HCT116 (cell line): ENCODE data around the gene NFIC. TPM values are rescaled to one million over a fixed set of nuclear protein-coding genes. Genes with fewer than 3 reads are reported as not detected.

Source experiments
- ATAC-seq: fragments of 200-7000 bp; cut with Tn5 transposase; 2 replicates; pipeline ENCODE4 v1.9.1; 2020; ENCODE audit warnings: mild to moderate bottlenecking, moderate library complexity
- BruUV-seq: library from RNA; stranded (reverse); fragments of 400-500 nt; replicated peaks from 2 replicates; lab custom pipeline; 2021; lab: Mats Ljungman, UMichigan
- CTCF ChIA-PET: fragments of 300-600 bp; sonication (Branson Sonifier 250); formaldehyde crosslinking; loops from one replicate; lab custom pipeline; 2021; ENCODE audit warnings: antibody characterized with exemption; lab: Charles Lee
- POLR2A ChIA-PET: fragments of 300-600, 350-600 bp; sonication (Branson Sonifier 250); formaldehyde crosslinking; loops from one replicate; lab custom pipeline; 2021; ENCODE audit warnings: antibody characterized with exemption; lab: Charles Lee
- RAD21 ChIA-PET, 2 experiments: fragments of 300-600 bp; sonication (Branson Sonifier 250); formaldehyde crosslinking; loops; one replicate each; lab custom pipeline; 2023; ENCODE audit warnings: low total read pairs in 2 of 2; ENCODE audit not compliant: uncharacterized antibody in 2 of 2, unreplicated experiment in 2 of 2, low non-redundant PET in 1 of 2; lab: Charles Lee
- DNase-seq: peaks from one replicate; pipeline ENCODE4 v3.0.0-alpha.2; 2010; ENCODE audit warnings: low read depth, low spot score
- H2AFZ ChIP-seq: fragments of 200-600 bp; shearing (Covaris generic), sonication (generic); 2 replicates; pipeline ENCODE4 v1.6.1; 2017; ENCODE audit warnings: low read depth, mixed run types, mixed read lengths, antibody characterized with exemption, low read length; ENCODE audit not compliant: poor library complexity, severe bottlenecking
- H3K27ac ChIP-seq: 2 replicates; pipeline ENCODE4 v1.5.1; 2012; ENCODE audit warnings: low read depth, low read length
- H3K27me3 ChIP-seq: fragments of 200-600 bp; sonication (generic); 2 replicates; pipeline ENCODE4 v1.6.1; 2016; ENCODE audit warnings: mixed run types, low read length, mixed read lengths; ENCODE audit not compliant: insufficient read depth
- H3K36me3 ChIP-seq, 2 experiments: fragments of 200-500 bp in 1 of 2; fragments of 200-600 bp in 1 of 2; sonication (Bioruptor generic) in 1 of 2; sonication (generic) in 1 of 2; 2 replicates each; pipeline versions ENCODE4 v1.5.1 to v1.6.1; 2014 to 2016; ENCODE audit warnings: low read length in 2 of 2, inconsistent platforms in 1 of 2, mixed read lengths in 1 of 2, mixed run types in 1 of 2; ENCODE audit not compliant: insufficient read depth in 2 of 2, control insufficient read depth in 1 of 2
- H3K4me1 ChIP-seq, 2 experiments: fragments of 200-600 bp in 1 of 2; sonication (generic) in 1 of 2; 2 replicates each; pipeline versions ENCODE4 v1.5.1 to v1.6.1; 2012 to 2017; ENCODE audit warnings: low read length in 2 of 2, inconsistent platforms in 1 of 2, mild to moderate bottlenecking in 1 of 2, mixed read lengths in 1 of 2, mixed run types in 1 of 2, moderate library complexity in 1 of 2; ENCODE audit not compliant: insufficient read depth in 2 of 2, control insufficient read depth in 1 of 2
- H3K4me2 ChIP-seq: fragments of 200-600 bp; sonication (generic); 2 replicates; pipeline ENCODE4 v1.6.1; 2017; ENCODE audit warnings: mixed run types, low read length, mixed read lengths
- H3K4me3 ChIP-seq, 2 experiments: fragments of 200-600 bp in 1 of 2; sonication (generic) in 1 of 2; replicated peaks in 1 of 2; 2 replicates each; pipeline ENCODE4 v1.5.1; 2011 to 2016; ENCODE audit warnings: low read length in 2 of 2, control low read depth in 1 of 2, low read depth in 1 of 2, mild to moderate bottlenecking in 1 of 2, mixed read lengths in 1 of 2, mixed run types in 1 of 2
- H3K79me2 ChIP-seq: fragments of 200-600 bp; sonication (generic); 2 replicates; pipeline ENCODE4 v1.6.1; 2017; ENCODE audit warnings: mild to moderate bottlenecking, mixed run types, low read length, moderate library complexity, mixed read lengths; ENCODE audit not compliant: insufficient read depth
- H3K9ac ChIP-seq: fragments of 200-600 bp; sonication (generic); 2 replicates; pipeline ENCODE4 v1.6.1; 2016; ENCODE audit warnings: low read length, mixed read lengths
- H3K9me2 ChIP-seq: fragments of 200-600 bp; sonication (generic), shearing (Covaris generic); 2 replicates; pipeline ENCODE4 v1.6.1; 2017; ENCODE audit warnings: mixed run types, mild to moderate bottlenecking, moderate library complexity; ENCODE audit not compliant: insufficient read depth
- H3K9me3 ChIP-seq, 2 experiments: fragments of 200-500 bp in 1 of 2; fragments of 200-600 bp in 1 of 2; sonication (Bioruptor generic) in 1 of 2; sonication (generic) in 1 of 2; 2 replicates each; pipeline ENCODE4 v1.6.1; 2014 to 2017; ENCODE audit warnings: low read length in 2 of 2, mixed read lengths in 2 of 2, inconsistent platforms in 1 of 2, low read depth in 1 of 2, mild to moderate bottlenecking in 1 of 2, mixed run types in 1 of 2, moderate library complexity in 1 of 2; ENCODE audit not compliant: control insufficient read depth in 1 of 2, insufficient read depth in 1 of 2
- H4K20me1 ChIP-seq: fragments of 200-600 bp; sonication (generic), shearing (Covaris generic); 2 replicates; pipeline ENCODE4 v1.6.1; 2017; ENCODE audit warnings: mixed run types, mild to moderate bottlenecking, moderate library complexity; ENCODE audit not compliant: insufficient read depth
- ATF3 ChIP-seq: IDR thresholded peaks from 2 replicates; pipeline ENCODE4 v1.6.1; 2012
- CBX3 ChIP-seq: IDR thresholded peaks from 2 replicates; pipeline ENCODE4 v1.6.1; 2012; ENCODE audit warnings: low read depth
- CEBPB ChIP-seq: IDR thresholded peaks from 2 replicates; pipeline ENCODE4 v1.6.1; 2012; ENCODE audit warnings: low read depth
- EGR1 ChIP-seq: IDR thresholded peaks from 2 replicates; pipeline ENCODE4 v1.6.1; 2012; ENCODE audit warnings: low read depth
- ELF1 ChIP-seq: IDR thresholded peaks from 2 replicates; pipeline ENCODE4 v1.6.1; 2012; ENCODE audit warnings: low read depth, borderline replicate concordance
- MAX ChIP-seq: IDR thresholded peaks from 2 replicates; pipeline ENCODE4 v1.6.1; 2012
- RAD21 ChIP-seq: IDR thresholded peaks from 2 replicates; pipeline ENCODE4 v1.6.1; 2012; ENCODE audit warnings: low read depth, mild to moderate bottlenecking
- SP1 ChIP-seq: IDR thresholded peaks from 2 replicates; pipeline ENCODE4 v1.6.1; 2012; ENCODE audit warnings: low read depth
- TCF7L2 ChIP-seq: IDR thresholded peaks from 2 replicates; pipeline ENCODE4 v1.7.0; 2011; ENCODE audit warnings: borderline replicate concordance, inconsistent platforms; ENCODE audit not compliant: insufficient read depth, insufficient read length; ENCODE audit errors: extremely low read depth
- ZBTB33 ChIP-seq: IDR thresholded peaks from 2 replicates; pipeline ENCODE4 v1.6.1; 2011; ENCODE audit warnings: mild to moderate bottlenecking, low read length, moderate library complexity; ENCODE audit not compliant: insufficient replicate concordance; ENCODE audit errors: extremely low read depth
- intact Hi-C: fragments of 100-400 bp; cut with micrococcal nuclease; formaldehyde crosslinking; loops from 2 replicates; pipeline ENCODE4 v1.10.0; 2022
- total RNA-seq: library from RNA; stranded (reverse); gene quantifications from one replicate; pipeline ENCODE4 v1.2.1, GENCODE V29; 2021; ENCODE audit not compliant: unreplicated experiment
- TF ChIP-seq, protein P1 (sequence below): IDR thresholded peaks from 2 replicates; pipeline ENCODE4 v1.6.1; 2012; ENCODE audit warnings: low read depth

Gene NFIC
- total RNA-seq, 1 experiment from 2014 or later, result 116 TPM

GRCh38 chr19:3455960-3456601 is 89.7 kb downstream of the NFIC start:
- H3K27ac ChIP-seq, result no peak overlapping the region
- no peak overlapping the region for H3K9ac ChIP-seq
- DNase-seq, result no peak
- no peaks in the 10 kb centered on the region for H3K4me1 ChIP-seq
- intact Hi-C loops, result no loop called here
- no peaks in the 10 kb centered on the region for H3K27me3 ChIP-seq
- H3K79me2 ChIP-seq, result peaks cover 11% of the 10 kb centered on the region; the same call in 1 of the 2 replicates
- H3K9me2 ChIP-seq, result no peaks in the 10 kb centered on the region
- peaks cover 11 to 33% of the 10 kb centered on the region in 2 experiments for H3K36me3 ChIP-seq
- H4K20me1 ChIP-seq, result peaks cover 3% of the 10 kb centered on the region; the same call in 1 of the 2 replicates
- TF ChIP-seq ATF3 (no peak), ZBTB33 (no peak), EGR1 (no peak), CBX3 (no peak), TCF7L2 (no peak), CEBPB (no peak), ELF1 (no peak), SP1 (no peak), RAD21 (no peak), MAX (no peak)
- TF ChIP-seq, protein P1, sequence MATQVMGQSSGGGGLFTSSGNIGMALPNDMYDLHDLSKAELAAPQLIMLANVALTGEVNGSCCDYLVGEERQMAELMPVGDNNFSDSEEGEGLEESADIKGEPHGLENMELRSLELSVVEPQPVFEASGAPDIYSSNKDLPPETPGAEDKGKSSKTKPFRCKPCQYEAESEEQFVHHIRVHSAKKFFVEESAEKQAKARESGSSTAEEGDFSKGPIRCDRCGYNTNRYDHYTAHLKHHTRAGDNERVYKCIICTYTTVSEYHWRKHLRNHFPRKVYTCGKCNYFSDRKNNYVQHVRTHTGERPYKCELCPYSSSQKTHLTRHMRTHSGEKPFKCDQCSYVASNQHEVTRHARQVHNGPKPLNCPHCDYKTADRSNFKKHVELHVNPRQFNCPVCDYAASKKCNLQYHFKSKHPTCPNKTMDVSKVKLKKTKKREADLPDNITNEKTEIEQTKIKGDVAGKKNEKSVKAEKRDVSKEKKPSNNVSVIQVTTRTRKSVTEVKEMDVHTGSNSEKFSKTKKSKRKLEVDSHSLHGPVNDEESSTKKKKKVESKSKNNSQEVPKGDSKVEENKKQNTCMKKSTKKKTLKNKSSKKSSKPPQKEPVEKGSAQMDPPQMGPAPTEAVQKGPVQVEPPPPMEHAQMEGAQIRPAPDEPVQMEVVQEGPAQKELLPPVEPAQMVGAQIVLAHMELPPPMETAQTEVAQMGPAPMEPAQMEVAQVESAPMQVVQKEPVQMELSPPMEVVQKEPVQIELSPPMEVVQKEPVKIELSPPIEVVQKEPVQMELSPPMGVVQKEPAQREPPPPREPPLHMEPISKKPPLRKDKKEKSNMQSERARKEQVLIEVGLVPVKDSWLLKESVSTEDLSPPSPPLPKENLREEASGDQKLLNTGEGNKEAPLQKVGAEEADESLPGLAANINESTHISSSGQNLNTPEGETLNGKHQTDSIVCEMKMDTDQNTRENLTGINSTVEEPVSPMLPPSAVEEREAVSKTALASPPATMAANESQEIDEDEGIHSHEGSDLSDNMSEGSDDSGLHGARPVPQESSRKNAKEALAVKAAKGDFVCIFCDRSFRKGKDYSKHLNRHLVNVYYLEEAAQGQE, result no peak
- TF ChIP-seq, all 23 proteins: peak for 0
- RAD21 ChIA-PET, result no interaction called here
- no TSS peak for BruUV-seq
- no peak overlapping the region for H2AFZ ChIP-seq
- no peaks in the 10 kb centered on the region for H3K9me3 ChIP-seq
- H3K4me3 ChIP-seq, result no peak overlapping the region
- POLR2A ChIA-PET, result no interaction called here
- no peak overlapping the region for H3K4me2 ChIP-seq
- CTCF ChIA-PET, result no interaction called here
- ATAC-seq, result no peak
